ENCODE measurements around the gene ETNPPL.

ETNPPL gene

GRCh38 chr4:108751321-108751720 lies 11.5 kb downstream of the ETNPPL start:
- Histone ChIP-seq H3K4me1 (no peaks in the 10 kb centered on the region), H3K36me3 (no peaks in the 10 kb centered on the region), H3K27me3 (peaks cover 11% of the 10 kb centered on the region; the same call in 1 of the 2 replicates), H3K9me3 (no peaks in the 10 kb centered on the region), H3K4me3 (ENCODE audit: low read depth, low read length) (no peak overlapping the region)
- TF ChIP-seq CTCF (IDR thresholded peaks at IDR 0.05; ENCODE audit: low read depth, low read length), result no peak
- DNase-seq, result no peak

- TF ChIP-seq CTCF (IDR thresholded peaks at IDR 0.05; ENCODE audit: low read depth, low read length), result no peak
- no peaks in the 10 kb centered on the region for H3K36me3 ChIP-seq
- H3K9me3 ChIP-seq, result no peaks in the 10 kb centered on the region
- H3K27me3 ChIP-seq, result 0 out of 2 replicates have a peak, but pooled peaks cover 9% of the 10 kb centered on the region
- no peak for DNase-seq
- no peak overlapping the region for H3K4me3 ChIP-seq (ENCODE audit: low read depth, low read length)
- H3K4me1 ChIP-seq, result no peaks in the 10 kb centered on the region
Observed at GRCh38 chr4:108749119-108749518, 13.7 kb downstream of the ETNPPL start.

GRCh38 chr4:108746511-108746910 lies 16.3 kb downstream of the ETNPPL start:
- H3K4me1 ChIP-seq, result no peaks in the 10 kb centered on the region
- no peaks in the 10 kb centered on the region for H3K27me3 ChIP-seq
- no peak for DNase-seq
- no peak overlapping the region for H3K4me3 ChIP-seq (ENCODE audit: low read depth, low read length)
- no peak for TF ChIP-seq CTCF (IDR thresholded peaks at IDR 0.05; ENCODE audit: low read depth, low read length)
- H3K36me3 ChIP-seq, result no peaks in the 10 kb centered on the region
- no peaks in the 10 kb centered on the region for H3K9me3 ChIP-seq

- Histone ChIP-seq H3K9me3 (no peaks in the 10 kb centered on the region), H3K27me3 (no peaks in the 10 kb centered on the region), H3K36me3 (no peaks in the 10 kb centered on the region), H3K4me1 (no peaks in the 10 kb centered on the region), H3K4me3 (ENCODE audit: low read depth, low read length) (no peak overlapping the region)
- no peak for TF ChIP-seq CTCF (IDR thresholded peaks at IDR 0.05; ENCODE audit: low read depth, low read length)
- no peak for DNase-seq
Observed at GRCh38 chr4:108744307-108744706, 18.5 kb downstream of the ETNPPL start.

- no peaks in the 10 kb centered on the region for H3K27me3 ChIP-seq
- H3K36me3 ChIP-seq, result no peaks in the 10 kb centered on the region
- no peaks in the 10 kb centered on the region for H3K9me3 ChIP-seq
- DNase-seq, result no peak
- 0 out of 2 replicates have a peak, but pooled peaks have one; percentile 19 for TF ChIP-seq CTCF (IDR thresholded peaks at IDR 0.05; ENCODE audit: low read depth, low read length)
- no peak overlapping the region for H3K4me3 ChIP-seq (ENCODE audit: low read depth, low read length)
- no peaks in the 10 kb centered on the region for H3K4me1 ChIP-seq
Observed at GRCh38 chr4:108742451-108743420, 20.1 kb downstream of the ETNPPL start.
